Measurements from ENCODE around the gene PKNOX2.

DNA sequence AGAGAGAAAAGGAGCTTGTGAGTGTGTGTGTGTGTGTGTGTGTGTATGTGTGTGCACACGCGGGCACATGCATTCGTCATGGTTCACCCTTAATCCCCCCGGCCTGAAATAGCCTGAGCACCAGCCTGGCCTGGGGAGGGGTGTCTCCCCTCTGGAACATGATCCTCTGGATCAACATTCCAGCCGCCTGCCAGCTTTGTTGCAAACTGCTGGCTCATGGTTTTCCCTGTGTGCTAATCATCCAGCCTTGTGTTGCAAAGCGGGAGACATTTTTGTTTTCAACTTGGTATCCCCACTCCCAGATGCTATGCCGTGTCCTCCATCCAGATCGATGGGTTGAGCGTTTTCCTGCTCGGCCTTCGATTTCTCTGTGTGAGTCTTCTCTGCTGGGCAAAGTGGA is 237.2 kb downstream of the PKNOX2 start:
- no peak for TF ChIP-seq ZNF274 (IDR thresholded peaks at IDR 0.05; ENCODE audit: borderline replicate concordance, extremely low read depth, low read length)
- TF ChIP-seq, protein P1, sequence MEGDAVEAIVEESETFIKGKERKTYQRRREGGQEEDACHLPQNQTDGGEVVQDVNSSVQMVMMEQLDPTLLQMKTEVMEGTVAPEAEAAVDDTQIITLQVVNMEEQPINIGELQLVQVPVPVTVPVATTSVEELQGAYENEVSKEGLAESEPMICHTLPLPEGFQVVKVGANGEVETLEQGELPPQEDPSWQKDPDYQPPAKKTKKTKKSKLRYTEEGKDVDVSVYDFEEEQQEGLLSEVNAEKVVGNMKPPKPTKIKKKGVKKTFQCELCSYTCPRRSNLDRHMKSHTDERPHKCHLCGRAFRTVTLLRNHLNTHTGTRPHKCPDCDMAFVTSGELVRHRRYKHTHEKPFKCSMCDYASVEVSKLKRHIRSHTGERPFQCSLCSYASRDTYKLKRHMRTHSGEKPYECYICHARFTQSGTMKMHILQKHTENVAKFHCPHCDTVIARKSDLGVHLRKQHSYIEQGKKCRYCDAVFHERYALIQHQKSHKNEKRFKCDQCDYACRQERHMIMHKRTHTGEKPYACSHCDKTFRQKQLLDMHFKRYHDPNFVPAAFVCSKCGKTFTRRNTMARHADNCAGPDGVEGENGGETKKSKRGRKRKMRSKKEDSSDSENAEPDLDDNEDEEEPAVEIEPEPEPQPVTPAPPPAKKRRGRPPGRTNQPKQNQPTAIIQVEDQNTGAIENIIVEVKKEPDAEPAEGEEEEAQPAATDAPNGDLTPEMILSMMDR (IDR thresholded peaks at IDR 0.05; ENCODE audit: control extremely low read depth in 1 of 3, insufficient read depth in 1 of 3, low read depth in 1 of 3, low read length in 3 of 3): no peak
- no peak for TF ChIP-seq POLR2AphosphoS5 (IDR thresholded peaks at IDR 0.05; ENCODE audit: low read depth, low read length)
- TF ChIP-seq RXRA (IDR thresholded peaks at IDR 0.05; ENCODE audit: insufficient read depth, low read depth, low read length): no peak
- no peak for TF ChIP-seq EP300 (IDR thresholded peaks at IDR 0.05; ENCODE audit: borderline replicate concordance in 1 of 2, low read depth in 2 of 2, low read length in 2 of 2)

Data from H1 (cell line).